GM21825 (cell line): Measurements from ENCODE around the gene HSPA12A.

ENCODE experiments used
- ATAC-seq: cut with Tn5 transposase; IDR thresholded peaks from one replicate; pipeline ENCODE4 v1.9.1; 2021; ENCODE audit warnings: mild to moderate bottlenecking, moderate library complexity; ENCODE audit not compliant: unreplicated experiment

The HSPA12A gene

DNA sequence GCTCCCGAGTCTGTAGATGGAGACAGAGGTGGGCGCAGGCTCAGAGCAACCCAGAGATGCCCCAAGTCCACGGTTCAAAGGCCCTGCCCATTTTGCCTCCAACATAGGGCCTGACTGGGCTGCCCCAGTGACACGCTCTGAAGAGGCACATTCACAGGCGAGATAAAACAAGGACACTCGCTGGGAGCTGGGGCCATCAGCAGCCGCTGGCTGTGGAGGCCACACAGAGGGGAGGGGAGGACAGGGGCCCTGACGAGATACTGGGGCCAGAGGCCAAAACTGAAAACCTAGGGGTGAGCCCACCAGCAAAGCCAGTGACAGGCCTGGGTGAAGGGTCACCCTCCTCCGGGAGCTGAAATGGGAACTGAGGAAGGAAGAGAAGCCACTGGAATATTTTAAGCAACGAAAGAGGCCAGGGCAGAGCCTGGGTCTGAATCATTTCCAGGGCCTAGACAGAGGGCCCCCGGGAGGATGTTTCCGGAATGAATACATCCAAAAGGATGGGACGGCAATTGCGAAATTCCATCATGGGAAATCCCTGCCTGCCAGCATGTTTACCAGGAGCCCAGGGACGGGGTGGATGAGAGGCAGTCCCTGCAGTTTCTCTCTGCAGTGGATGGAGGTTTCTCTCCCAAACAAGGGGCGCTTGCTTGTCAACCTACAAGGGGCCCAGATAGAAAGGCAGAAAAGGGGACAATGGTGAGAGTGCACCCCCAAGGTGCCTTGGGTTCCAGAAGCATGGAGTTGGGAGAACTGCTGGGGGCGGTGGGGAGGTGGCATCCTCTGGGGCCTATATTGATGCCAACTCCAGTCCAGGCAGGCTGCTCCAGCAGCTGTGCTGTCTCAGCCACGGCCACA, 29.0 kb upstream of the HSPA12A start:
- no peak for ATAC-seq

DNA sequence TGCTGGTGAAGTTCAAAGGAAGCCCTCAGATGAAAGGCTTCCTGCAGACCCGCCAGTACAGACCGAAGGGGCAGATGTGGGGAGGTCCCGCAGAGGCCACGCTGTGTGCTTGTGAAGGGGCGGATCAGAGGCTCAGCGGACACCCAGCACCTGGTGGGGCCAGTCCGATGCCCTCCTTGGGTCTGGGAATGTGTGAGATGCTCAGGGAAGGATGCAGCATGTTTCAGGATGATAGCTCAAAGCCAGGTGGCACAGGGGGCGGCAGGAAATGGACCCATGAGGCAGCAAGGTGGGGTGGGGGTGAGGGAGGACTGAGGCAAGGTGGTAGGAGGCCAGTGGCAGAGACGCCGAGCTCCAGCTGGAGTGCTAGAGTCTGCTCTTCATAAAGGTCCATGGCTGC, 27.9 kb upstream of the HSPA12A start:
- no peak for ATAC-seq

DNA sequence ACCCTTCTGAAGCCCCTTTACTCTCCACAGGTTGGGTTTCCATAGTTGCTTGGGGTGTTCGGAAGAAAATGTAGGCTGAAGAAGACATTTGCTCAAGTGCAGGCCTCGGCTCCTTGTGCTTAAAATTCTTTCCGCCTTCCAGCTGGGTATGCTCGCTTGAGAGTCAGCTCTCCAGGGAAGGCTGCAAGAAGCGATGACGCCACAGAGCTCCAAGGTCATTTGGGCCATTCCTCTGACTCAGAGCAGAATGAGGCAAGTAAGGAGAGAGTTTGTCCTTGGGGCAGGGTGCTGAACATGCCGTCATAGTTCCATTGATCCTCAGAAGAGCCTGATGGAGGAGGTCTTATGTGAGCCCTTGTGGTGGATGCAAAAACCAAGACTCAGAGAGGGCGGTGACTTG, 27.4 kb upstream of the HSPA12A start:
- no peak for ATAC-seq

GRCh38 chr10:116769368-116769767, 27.0 kb upstream of the HSPA12A start:
- ATAC-seq: no peak

- ATAC-seq: no peak
Observed at GRCh38 chr10:116768786-116769185, 26.4 kb upstream of the HSPA12A start.

GRCh38 chr10:116766837-116767634, 24.7 kb upstream of the HSPA12A start:
- no peak for ATAC-seq

DNA sequence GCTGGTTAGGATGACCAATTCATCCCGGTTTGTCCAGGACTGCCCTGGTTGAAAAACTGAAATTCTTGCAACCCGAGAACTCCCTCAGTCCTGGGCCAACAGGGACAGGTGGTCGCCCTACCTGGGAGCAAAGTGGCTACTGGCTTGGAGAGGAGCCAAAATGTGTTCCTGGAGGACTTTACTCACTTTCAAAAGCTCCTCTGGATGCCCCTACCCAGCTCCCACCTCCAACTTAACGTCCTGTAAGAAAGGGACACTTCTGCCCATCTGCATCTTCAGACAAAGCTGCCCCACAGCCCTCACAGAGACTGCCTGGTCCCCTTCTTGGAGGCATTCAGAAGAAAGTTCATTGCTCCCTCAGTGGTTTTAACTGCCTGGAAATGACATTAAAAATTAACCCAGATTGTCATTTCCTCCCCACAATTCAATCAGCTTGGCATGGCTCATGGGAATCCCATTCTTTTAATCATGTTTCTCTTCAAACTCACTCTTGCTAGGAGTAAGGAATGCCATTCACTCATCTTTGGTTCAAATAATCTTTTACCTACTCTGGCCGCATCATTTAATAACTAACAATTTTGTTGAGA, 24.0 kb upstream of the HSPA12A start:
- ATAC-seq: no peak

DNA sequence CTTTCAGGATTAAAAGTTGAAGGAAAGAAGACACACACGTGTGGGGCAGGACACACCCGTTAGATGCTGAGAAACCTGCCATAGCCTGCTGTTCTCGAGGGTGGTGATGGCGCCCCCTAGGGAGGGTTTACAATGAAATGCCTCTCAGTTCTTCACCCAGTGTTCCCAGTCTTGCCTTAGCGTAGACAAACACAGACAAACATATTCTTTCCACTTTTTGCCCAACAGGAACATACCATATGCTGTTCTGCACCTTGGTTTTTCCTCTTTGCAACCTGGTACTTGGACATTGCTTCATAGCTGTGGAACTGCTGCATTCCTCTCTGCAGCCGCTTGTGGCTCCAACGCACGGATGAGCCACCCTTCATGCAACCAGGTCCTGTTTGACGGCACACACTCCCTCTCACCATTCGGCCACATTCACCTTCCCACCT, 23.3 kb upstream of the HSPA12A start:
- ATAC-seq: no peak

DNA sequence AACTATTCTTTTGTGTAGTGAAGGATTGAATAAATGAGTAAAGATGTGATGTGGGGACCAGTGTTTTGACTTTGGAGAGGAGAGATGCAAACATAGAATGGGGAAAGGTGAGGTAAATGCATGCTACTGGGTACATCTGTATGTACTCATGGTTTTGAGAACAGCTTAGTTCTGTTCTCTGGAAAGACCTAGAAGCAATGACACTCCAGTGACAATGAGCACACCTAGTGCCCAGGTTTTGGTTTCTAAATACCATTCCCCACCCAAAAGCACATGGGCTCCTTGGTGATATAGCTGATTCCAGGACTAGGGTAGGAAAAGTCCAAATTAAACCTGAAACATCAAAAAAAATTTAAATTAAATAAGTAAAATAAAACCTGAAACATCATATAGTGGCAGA, 22.6 kb upstream of the HSPA12A start:
- ATAC-seq: no peak

- ATAC-seq: no peak
Observed at GRCh38 chr10:116763440-116763839, 21.1 kb upstream of the HSPA12A start.

GRCh38 chr10:116761883-116762282, 19.5 kb upstream of the HSPA12A start:
- ATAC-seq: no peak

GRCh38 chr10:116760919-116761318, 18.6 kb upstream of the HSPA12A start:
- ATAC-seq: no peak

DNA sequence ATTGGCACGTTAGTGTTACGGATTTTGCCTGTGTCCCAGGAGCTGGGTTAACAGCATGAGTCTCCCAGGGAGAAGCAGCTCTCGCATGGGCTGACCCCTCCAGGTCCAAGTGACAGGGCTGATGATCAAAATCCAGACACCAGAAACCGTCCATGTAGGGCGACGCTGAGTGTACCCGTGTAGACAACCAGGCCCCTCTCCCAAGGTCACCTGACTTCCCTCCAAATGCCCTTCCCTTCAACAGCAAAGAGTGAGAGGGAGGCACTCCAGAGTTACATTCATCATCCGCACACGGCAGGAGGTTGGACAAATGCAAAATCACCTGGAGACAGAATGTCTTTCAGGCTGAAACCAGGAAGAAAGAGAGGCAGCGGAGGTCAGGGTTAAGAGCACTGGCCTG, 14.9 kb upstream of the HSPA12A start:
- ATAC-seq: no peak

DNA sequence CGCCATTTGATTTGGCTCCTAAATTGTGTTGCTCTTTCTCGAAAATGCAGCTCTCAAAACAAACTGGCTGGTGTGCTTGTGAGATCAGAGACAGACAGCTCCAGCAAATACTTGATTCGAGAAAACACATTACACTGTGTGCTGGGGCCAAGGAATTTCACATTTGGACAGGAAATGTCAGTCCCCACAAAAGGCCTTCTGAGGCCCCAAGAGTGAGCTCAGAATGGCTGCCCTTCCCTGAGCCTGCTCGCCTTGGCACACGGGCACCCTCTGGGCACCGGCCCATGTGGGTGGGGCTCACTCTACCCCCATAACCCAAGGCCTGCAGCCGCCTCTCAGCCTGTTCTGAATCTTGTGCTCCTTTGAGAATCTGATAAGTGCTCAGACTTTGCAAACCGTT, 13.9 kb upstream of the HSPA12A start:
- ATAC-seq: no peak

DNA sequence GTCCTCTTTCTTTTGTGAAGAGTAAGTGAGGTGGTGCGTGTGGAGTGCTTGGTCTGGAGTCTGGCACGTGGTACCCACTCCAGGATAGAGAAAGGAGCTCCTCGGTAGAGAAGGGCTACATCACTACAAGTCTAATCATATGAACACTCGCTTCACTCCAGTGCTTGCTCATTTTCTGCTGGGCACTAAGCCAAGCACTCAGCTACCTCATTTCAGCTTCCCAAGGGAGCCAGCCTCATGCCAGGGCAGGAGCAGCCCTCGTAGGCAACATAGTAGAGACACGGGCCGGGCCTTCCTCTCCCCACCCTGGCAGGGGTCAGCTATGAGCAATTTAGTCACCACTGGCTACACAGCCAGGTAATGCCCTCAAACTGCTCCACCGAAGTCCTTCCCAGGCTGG, 11.4 kb upstream of the HSPA12A start:
- no peak for ATAC-seq

- no peak for ATAC-seq
Observed at GRCh38 chr10:116752969-116753665, 10.8 kb upstream of the HSPA12A start.

GRCh38 chr10:116752563-116752962, 10.2 kb upstream of the HSPA12A start:
- ATAC-seq: no peak

DNA sequence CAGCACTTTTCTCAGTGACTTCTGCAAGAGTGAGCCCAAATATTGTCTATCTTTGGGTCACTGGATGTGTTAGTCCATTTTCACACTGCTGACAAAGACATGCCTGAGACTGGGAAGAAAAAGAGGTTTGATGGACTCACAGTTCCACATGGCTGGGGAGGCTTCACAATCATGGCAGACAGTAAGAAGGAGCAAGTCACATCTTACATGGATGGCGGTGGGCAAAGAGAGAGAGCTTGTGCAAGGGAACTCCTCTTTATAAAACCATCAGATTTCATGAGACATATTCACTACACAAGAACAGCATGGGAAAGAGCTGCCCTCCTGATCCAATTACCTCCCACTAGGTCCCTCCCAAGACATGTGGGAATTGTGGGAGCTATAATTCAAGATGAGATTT, 6.1 kb upstream of the HSPA12A start:
- ATAC-seq: no peak

GRCh38 chr10:116748041-116748440, 5.7 kb upstream of the HSPA12A start:
- no peak for ATAC-seq

- ATAC-seq: no peak
Observed at GRCh38 chr10:116747325-116747724, 5.0 kb upstream of the HSPA12A start.

DNA sequence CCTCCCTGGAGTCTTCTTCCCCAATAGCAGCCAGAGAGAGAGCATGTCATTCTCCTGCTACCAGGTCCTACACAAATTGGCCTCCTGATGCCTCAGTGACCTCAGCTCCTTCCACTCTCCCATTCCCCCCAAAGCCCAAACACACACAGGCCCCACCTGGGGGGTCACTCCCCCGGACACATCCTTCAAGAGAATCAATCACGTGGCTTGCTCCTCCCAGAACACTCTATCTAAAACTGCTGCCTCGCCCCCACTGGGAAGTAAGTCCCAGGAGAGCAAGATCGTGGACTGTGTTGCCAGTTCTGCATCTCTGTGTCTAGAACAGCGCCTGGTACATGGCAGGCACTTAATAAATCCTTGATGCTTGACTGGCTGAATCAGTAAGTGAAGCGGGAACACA, 2.5 kb upstream of the HSPA12A start:
- ATAC-seq: no peak
